Measurements from ENCODE around the gene CNNM2.

CNNM2 gene

GRCh38 chr10:102917962-102918816 is at the start of gene CNNM2:
Gene CNNM2, plus strand, starts transcription at chr10:102918294. Its CDS starts 187 bp downstream, at chr10:102918481.
- TF ChIP-seq CTCF (IDR thresholded peaks at IDR 0.05; ENCODE audit: low read depth, low read length): no peak
- no peaks in the 10 kb centered on the region for H3K27me3 ChIP-seq (ENCODE audit: insufficient read depth, low read depth, severe bottlenecking)

GRCh38 chr10:102868911-102869257 is 49.2 kb upstream of the CNNM2 start:
- no peak for DNase-seq
- H3K27ac ChIP-seq: peak overlapping the region; percentile 76
- H3K27me3 ChIP-seq (ENCODE audit: insufficient read depth, low read depth, severe bottlenecking): no peaks in the 10 kb centered on the region
- TF ChIP-seq CTCF (IDR thresholded peaks at IDR 0.05; ENCODE audit: low read depth, low read length): no peak
- peaks cover 6% of the 10 kb centered on the region for H3K36me3 ChIP-seq
- H3K9me3 ChIP-seq (ENCODE audit: severe bottlenecking): no peaks in the 10 kb centered on the region
- H3K4me3 ChIP-seq (ENCODE audit: low read depth, low read length): peak overlapping the region; percentile 76

More at GRCh38 chr10:102917962-102918816, at the start of gene CNNM2:
- DNase-seq: peak; percentile 100
- Histone ChIP-seq H3K9me3 (ENCODE audit: severe bottlenecking) (no peaks in the 10 kb centered on the region), H3K36me3 (no peaks in the 10 kb centered on the region), H3K4me3 (ENCODE audit: low read depth, low read length) (peak within 1 kb of the TSS; percentile 77), H3K27ac (peak within 1 kb of the TSS; percentile 72)

- peak; percentile 78 for DNase-seq
- Histone ChIP-seq H3K4me3 (ENCODE audit: low read depth, low read length) (peak within 1 kb of the TSS; percentile 76), H3K9me3 (ENCODE audit: severe bottlenecking) (no peaks in the 10 kb centered on the region), H3K27me3 (ENCODE audit: insufficient read depth, low read depth, severe bottlenecking) (no peaks in the 10 kb centered on the region), H3K27ac (peak within 1 kb of the TSS; percentile 76), H3K36me3 (peaks cover 6% of the 10 kb centered on the region)
- TF ChIP-seq CTCF (IDR thresholded peaks at IDR 0.05; ENCODE audit: low read depth, low read length): no peak
These were observed 48.6 kb upstream of the CNNM2 start, which contains the start of gene AS3MT for GRCh38 chr10:102869258-102870198. Gene AS3MT, plus strand, starts transcription at chr10:102869470. Its CDS starts 123 bp downstream, at chr10:102869593.

- Histone ChIP-seq H3K27me3 (ENCODE audit: insufficient read depth, low read depth, severe bottlenecking) (no peaks in the 10 kb centered on the region), H3K4me3 (ENCODE audit: low read depth, low read length) (peak overlapping the region; percentile 76), H3K36me3 (peaks cover 6% of the 10 kb centered on the region), H3K27ac (no peak overlapping the region; the same call in 1 of the 2 replicates), H3K9me3 (ENCODE audit: severe bottlenecking) (no peaks in the 10 kb centered on the region)
- DNase-seq: no peak
- TF ChIP-seq CTCF (IDR thresholded peaks at IDR 0.05; ENCODE audit: low read depth, low read length): no peak
These were observed 47.9 kb upstream of the CNNM2 start for GRCh38 chr10:102870221-102870620.

- TF ChIP-seq CTCF (IDR thresholded peaks at IDR 0.05; ENCODE audit: low read depth, low read length): no peak
- H3K27ac ChIP-seq: no peak overlapping the region
- H3K9me3 ChIP-seq (ENCODE audit: severe bottlenecking): no peaks in the 10 kb centered on the region
- no peak overlapping the region for H3K4me3 ChIP-seq (ENCODE audit: low read depth, low read length)
- H3K36me3 ChIP-seq: peaks cover 6% of the 10 kb centered on the region
- H3K27me3 ChIP-seq (ENCODE audit: insufficient read depth, low read depth, severe bottlenecking): no peaks in the 10 kb centered on the region
- DNase-seq: no peak
These were observed 45.9 kb upstream of the CNNM2 start for GRCh38 chr10:102872163-102872562.

Data from WERI-Rb-1 (cell line).